GM18507 (cell line): ENCODE measurements around the gene HMCN2.

Experiments
- DNase-seq: peaks from one replicate; pipeline ENCODE4 v3.0.0; 2011; ENCODE audit warnings: low read depth; ENCODE audit not compliant: insufficient read length; ENCODE audit errors: extremely low spot score
- FAIRE-seq: peaks from 2 replicates; lab custom pipeline; 2011; peaks lifted over from hg19 to GRCh38; lab: Jason Lieb, UNC

The HMCN2 gene

DNA sequence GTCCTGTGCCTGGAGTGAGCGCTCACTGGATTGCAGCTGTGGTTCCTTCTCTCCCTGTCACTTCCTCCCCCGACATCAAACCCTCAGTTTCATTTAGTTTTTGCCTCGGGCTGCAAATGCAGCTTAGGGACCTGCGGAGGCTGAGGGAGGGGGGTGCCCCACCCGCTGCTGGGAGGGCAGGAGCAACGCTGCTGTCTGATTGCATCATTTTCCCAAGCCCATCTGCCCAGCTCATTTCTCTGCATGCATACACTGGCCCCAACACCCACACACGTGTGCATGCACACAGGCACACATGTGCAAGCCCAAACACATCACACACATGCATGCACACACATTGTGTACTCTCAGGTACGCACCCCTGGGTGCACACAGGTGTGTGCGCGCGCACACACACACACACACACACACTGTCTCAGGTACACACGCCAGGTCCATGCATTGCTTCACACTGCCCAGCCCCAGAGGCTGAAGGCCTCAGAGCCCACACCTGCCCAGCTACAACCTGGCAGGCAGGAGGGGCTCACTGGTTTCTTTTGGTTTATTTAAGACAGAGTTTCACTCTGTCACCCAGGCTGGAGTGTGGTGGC lies 182.6 kb downstream of the HMCN2 start:
- no peak for FAIRE-seq
- no peak for DNase-seq

DNA sequence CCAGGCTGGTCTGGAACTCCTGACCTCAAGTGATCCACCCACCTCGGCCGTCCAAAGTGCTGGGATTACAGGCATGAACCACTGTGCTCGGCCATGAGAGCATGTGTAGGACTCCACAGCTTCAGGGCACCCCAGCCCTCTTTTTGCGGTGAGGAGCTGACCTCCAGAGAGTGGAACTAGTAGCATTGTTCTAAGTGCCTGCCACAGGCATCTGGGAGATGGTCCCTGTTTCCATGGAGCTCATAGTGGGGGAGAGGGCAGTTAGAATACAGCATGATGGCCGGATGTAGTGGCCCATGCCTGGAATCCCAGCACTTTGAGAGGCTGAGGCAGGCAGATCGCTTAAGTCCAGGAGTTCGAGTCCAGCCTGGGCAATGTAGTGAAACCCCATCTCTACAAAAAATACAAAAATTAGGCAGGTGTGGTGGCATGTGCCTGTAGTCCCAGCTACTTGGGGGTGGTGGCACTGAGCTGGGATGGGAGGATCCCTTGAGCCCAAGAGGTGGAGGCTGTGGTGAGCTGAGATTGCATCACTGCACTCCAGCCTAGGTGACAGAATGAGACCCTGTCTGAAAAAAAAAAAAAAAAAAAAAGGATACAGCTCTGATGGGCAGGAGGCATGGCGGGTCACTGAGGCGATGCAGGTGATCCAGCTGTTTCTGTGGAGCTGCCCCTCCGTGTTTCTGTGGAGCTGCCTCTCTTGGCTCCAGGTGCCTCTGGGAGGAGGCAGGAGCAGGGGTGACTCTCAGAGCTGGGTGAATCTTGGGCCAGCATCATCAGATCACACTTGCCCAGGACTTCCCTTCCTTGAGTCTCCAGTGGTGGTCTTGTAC lies 183.4 kb downstream of the HMCN2 start:
- no peak for FAIRE-seq
- no peak for DNase-seq

DNA sequence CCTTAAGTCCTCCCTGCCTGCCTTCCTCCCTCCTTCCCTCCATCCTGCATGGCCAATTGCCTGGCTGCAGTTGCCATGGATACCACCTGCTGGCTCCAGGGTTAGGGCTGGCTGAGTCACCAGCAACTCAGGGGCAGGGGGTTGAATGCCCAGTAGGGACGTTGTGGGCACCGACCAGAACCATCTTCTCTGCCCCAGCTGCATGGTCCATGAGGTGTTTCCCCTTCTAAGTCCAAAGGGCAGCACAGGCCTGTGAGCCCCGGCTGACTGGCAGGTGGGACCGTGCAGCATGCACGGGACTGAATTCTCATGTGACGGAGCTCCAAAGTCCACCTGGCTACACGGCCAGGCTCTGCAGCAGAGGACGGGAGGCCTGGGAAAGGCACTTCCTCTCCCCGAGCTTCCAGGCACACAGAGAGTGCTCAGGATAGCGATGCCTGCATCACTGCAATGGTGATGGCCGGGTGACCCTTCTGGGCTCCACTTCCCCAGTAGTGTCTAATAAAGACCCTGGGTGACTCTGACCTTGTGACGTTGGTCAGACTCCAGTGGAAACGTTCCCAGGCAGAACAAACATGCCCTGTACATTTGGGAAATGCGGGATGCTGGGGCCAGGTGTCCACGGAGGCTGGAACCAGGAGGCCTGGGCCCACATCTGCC lies 184.9 kb downstream of the HMCN2 start:
- no peak for FAIRE-seq

GRCh38 chr9:130451004-130451390 lies 185.4 kb downstream of the HMCN2 start:
- DNase-seq (no peak), FAIRE-seq (no peak)

More for the DNA sequence above, 184.9 kb downstream of the HMCN2 start:
- no peak for DNase-seq

DNA sequence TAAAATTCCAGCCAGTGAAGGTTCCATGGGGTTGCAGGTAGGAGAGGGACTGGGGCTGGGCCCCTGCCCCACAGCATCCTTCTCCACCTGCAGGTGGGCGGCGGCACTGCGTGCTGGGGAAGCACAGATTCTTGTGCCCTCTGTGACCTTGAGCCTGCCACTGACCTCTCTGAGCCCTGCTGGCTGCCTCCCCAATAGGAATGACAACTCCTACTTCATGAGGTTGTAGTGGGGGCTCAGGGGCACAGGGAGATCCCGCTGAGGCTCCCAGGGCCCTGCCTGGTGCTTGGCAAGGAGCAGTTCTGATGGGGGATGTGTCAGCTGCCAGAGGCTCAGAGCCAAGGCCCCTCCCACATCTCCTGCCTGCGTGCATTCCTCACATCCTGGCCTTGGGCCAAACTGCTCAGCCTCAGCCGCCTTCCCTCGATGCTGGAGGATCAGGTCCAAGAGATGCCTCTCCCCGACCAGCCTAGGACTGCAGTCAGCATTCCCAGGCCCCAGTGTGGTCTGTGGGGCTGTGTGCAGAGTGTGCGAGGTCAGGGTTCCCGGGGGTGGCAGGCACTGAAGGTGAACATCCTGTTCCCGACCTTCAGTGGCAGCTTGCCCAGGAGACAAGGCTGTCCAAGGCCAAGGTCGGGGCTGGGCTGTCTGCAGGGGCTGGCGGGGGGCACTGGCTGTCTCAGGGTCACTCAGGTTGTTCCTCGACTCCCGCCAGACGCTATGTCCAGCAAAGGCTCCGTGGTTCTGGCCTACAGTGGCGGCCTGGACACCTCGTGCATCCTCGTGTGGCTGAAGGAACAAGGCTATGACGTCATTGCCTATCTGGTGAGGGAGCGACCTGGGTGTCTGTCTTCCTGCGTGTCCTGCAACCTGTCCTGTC lies 186.2 kb downstream of the HMCN2 start:
- DNase-seq, result no peak
- no peak for FAIRE-seq

- no peak for FAIRE-seq
Measured at GRCh38 chr9:130452835-130453234, 187.3 kb downstream of the HMCN2 start.

GRCh38 chr9:130453487-130453886 lies 187.9 kb downstream of the HMCN2 start:
- DNase-seq (no peak), FAIRE-seq (no peak)

More at GRCh38 chr9:130452835-130453234, 187.3 kb downstream of the HMCN2 start:
- no peak for DNase-seq

DNA sequence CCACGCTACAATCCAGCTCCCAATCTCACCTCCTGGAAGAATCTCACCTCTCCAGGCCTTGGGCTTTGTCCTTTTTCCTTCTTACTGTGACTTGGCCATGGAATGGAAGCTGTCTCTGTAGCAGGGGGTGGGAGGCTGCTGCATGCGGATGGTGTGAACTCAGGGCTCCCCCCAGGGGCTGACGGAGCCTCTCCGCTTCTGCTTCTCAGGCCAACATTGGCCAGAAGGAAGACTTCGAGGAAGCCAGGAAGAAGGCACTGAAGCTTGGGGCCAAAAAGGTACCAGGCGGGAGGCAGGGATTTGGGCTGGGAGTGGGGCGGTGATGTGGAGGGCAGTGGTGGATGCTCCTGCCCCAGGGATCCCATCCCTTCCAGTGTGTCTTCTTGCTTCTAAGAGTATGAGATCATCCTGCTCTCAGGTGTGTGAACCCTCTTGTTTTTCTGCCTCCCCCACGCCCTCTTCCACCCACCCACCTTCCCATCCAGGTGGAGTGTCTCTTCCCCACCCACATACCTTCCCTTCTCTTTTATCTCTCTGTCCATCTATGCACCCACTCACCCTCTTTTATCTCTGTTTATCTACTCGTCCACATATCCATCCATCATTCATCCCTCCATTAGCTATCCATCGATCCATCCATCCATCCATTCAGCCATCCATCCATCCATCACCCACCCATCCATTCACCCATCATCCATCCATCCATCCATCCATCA lies 188.7 kb downstream of the HMCN2 start:
- DNase-seq, result no peak
- FAIRE-seq, result no peak

GRCh38 chr9:130454812-130455325 lies 189.3 kb downstream of the HMCN2 start:
- DNase-seq (no peak), FAIRE-seq (no peak)

DNA sequence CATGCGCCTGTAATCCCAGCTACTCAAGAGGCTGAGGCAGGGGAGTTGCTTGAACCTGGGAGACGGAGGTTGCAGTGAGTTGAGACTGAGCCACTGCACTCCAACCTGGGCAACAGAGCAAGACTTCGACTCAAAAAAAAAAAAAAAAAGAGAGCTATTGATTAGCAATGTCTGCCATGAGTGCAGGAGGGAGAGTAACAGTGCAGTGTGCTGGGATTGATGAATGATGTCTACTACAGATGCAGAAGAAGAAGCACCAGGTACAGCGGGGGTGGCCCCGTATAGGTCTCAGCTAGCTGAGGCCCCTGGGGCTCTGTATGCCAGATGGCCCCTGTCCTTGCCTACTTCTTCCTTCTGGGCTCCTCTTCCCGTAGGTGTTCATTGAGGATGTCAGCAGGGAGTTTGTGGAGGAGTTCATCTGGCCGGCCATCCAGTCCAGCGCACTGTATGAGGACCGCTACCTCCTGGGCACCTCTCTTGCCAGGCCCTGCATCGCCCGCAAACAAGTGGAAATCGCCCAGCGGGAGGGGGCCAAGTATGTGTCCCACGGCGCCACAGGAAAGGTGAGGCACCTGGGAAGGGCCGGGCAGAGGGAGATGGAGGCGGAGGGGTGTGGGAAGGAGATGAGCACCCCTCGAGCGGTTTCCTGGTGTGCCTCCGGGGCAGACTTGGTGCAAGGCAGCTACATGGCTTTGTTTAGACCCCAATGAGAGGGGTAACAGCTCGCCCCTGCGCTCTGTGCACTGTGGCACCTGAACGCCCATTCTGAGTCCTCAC lies 192.7 kb downstream of the HMCN2 start:
- DNase-seq, result no peak
- no peak for FAIRE-seq

- DNase-seq, result no peak
Measured at GRCh38 chr9:130458804-130459067, 193.2 kb downstream of the HMCN2 start.

DNA sequence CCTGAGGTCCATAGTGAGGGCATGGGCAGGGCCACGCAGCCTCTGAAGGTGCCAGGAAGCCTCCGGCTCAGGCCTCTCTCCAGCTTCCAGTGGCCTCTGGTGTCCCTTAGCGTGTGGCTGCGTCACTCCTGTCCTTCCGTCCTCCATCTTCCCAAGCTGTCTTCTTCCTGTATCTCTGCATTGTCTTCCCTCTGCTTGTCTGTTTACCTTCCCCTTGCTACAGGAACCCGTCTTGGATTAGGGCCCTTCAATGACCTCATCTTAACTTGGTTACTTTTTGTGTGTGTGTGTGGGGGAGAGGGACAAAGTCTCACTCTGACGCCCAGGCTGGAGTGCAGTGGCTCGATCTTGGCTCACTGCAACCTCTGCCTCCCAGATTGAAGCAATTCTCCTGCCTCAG lies 193.6 kb downstream of the HMCN2 start:
- DNase-seq (no peak), FAIRE-seq (no peak)

More at GRCh38 chr9:130458804-130459067, 193.2 kb downstream of the HMCN2 start:
- no peak for FAIRE-seq

DNA sequence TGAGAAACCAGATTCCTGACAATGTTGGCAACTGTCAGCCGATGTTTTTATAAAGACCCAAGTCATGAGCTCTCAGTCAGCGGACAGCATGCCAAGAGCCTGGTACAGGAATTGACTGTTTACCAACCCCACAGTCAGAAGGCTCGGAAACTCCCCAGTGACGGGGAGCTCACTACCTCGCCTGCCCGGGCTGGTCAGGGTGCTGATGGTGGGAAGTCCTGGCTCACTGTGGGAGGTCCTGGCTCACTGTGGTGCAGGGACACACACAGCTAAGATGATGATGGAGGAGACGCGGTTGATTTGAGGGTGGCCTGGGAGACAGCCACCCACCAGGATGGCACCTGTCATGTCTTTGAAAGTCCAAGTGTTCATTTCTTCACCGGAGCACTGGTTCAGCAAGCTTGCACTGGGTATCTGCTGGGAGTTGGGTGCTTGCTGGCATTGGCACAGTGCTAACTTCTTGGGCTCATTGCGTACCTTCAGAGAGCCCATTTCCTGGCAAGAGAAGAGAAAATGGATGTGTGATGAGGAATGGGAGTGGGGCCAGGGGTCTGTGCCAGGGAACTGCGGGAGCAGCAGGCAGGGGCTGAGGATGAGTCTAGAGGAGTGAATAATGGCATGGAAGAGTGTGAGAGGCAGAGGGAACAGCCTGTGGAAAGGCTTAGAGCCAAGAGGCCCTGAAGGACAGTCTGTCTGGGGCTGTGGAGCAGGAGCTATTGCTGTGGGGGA lies 194.5 kb downstream of the HMCN2 start:
- no peak for DNase-seq

DNA sequence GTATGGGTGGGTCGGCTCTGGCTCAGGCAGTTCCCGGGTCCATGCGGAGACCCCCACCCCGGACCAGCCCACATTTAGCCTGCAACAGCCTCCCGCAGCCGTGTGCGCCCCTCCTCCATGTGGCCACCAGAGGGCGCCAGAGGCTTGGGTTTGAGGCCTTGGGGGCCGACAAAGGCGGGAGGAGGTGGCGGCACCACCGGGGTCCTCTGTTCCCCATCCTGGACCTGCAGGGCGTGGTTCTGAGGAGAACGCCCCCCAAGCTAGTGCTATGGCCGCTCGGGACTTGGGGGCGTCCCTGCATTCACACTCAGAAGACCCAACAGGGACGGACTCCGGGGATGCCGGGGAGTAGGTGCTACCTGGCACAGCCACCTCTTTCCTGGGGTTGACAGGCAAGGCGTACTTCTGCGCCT lies 195.7 kb downstream of the HMCN2 start:
- FAIRE-seq (peak; percentile 31), DNase-seq (peak; percentile 57)

More for the DNA sequence above, 194.5 kb downstream of the HMCN2 start:
- FAIRE-seq, result no peak

- DNase-seq, result no peak
- no peak for FAIRE-seq
Measured at GRCh38 chr9:130461731-130462130, 196.2 kb downstream of the HMCN2 start.

- FAIRE-seq, result no peak
- DNase-seq, result no peak
Measured at GRCh38 chr9:130462685-130463540, 197.4 kb downstream of the HMCN2 start.
